Glutamatergic neuron (in vitro differentiated cells): Measurements from ENCODE around the gene FN1. TPM values are rescaled to one million over a fixed set of nuclear protein-coding genes. Genes with fewer than 3 reads are reported as not detected.

Source experiments
- DNase-seq: peaks from one replicate; pipeline ENCODE4 v3.0.0; 2022
- H3K27ac Mint-ChIP-seq: one replicate; pipeline ENCODE4 v1.8.0; 2020; ENCODE audit warnings: mild to moderate bottlenecking, mixed read lengths, inconsistent platforms; ENCODE audit not compliant: unreplicated experiment
- H3K27me3 Mint-ChIP-seq: one replicate; pipeline ENCODE4 v1.8.0; 2020; ENCODE audit warnings: mild to moderate bottlenecking, moderate library complexity, mixed read lengths, inconsistent platforms; ENCODE audit not compliant: unreplicated experiment
- H3K36me3 Mint-ChIP-seq: one replicate; pipeline ENCODE4 v1.8.0; 2020; ENCODE audit warnings: mild to moderate bottlenecking, mixed read lengths, inconsistent platforms; ENCODE audit not compliant: unreplicated experiment
- H3K4me1 Mint-ChIP-seq: one replicate; pipeline ENCODE4 v1.8.0; 2020; ENCODE audit warnings: mild to moderate bottlenecking, low read depth, mixed read lengths, inconsistent platforms; ENCODE audit not compliant: unreplicated experiment
- H3K4me3 Mint-ChIP-seq: one replicate; pipeline ENCODE4 v1.8.0; 2020; ENCODE audit warnings: mild to moderate bottlenecking, mixed read lengths, inconsistent platforms; ENCODE audit not compliant: unreplicated experiment
- H3K9me3 Mint-ChIP-seq: one replicate; pipeline ENCODE4 v1.8.0; 2020; ENCODE audit warnings: mild to moderate bottlenecking, moderate library complexity, mixed read lengths, inconsistent platforms; ENCODE audit not compliant: unreplicated experiment
- total RNA-seq: library from RNA; stranded (reverse); fragmentation: NEBNext Ultra II Directional; extraction: Animal tissue kit (Norgen Biotek cat#: 25700); gene quantifications from one replicate; pipeline ENCODE4 v1.2.1, GENCODE V29; 2021; ENCODE audit not compliant: unreplicated experiment
- TF ChIP-seq, protein P1 (sequence below): fragments of 200-600 bp; sonication (generic); IDR thresholded peaks from one replicate; pipeline ENCODE4 v1.5.0; 2021; ENCODE audit not compliant: partially characterized antibody, unreplicated experiment

The FN1 gene
- total RNA-seq, 1 donor from 2014 or later = 28.6 TPM

DNA sequence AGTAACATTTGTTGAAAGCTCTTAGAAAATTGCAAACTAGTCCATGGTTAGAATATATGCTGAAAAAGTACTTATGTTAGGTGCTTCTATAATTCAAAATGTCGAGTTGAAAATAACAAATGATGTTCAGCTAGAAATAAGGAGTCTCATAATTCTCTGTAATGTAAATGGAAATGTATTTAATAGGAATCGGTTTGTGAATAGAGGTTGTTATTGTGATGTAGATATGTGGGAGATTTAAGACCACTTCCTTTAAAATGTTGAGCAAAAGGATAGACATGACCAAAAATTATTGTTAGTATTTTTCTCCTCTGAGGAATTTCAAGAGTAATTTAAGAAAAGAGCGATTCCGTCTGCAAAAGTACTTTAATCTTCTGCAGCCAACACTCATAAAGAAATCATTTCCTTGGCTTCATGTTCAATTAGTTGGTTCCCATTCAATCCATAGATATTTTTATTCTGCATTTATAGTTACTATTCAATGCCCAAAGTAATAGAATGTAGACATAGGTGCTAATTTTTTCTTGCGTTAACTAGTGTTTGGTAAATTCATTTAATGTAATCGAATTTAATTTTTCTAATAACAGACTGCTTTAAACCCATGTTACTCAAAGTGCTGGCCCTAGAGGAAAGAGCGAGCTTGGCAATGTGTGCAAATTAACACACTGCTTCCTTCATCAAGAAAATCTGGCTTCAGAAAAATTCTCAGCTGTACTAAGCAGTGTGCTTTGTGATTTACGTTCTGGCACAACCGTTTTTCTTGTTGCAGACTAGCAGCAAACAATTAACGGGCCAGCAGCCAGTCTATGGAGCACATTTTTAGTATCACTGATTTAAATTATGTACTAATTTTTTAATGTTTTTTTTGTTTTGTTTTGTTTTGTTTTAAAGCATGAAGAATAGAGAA is 32.2 kb downstream of the FN1 start:
- Mint-ChIP-seq H3K27ac (no peak overlapping the region), H3K27me3 (no peaks in the 10 kb centered on the region), H3K9me3 (no peaks in the 10 kb centered on the region), H3K4me3 (no peak overlapping the region), H3K36me3 (no peaks in the 10 kb centered on the region), H3K4me1 (no peaks in the 10 kb centered on the region)
- TF ChIP-seq, protein P1, sequence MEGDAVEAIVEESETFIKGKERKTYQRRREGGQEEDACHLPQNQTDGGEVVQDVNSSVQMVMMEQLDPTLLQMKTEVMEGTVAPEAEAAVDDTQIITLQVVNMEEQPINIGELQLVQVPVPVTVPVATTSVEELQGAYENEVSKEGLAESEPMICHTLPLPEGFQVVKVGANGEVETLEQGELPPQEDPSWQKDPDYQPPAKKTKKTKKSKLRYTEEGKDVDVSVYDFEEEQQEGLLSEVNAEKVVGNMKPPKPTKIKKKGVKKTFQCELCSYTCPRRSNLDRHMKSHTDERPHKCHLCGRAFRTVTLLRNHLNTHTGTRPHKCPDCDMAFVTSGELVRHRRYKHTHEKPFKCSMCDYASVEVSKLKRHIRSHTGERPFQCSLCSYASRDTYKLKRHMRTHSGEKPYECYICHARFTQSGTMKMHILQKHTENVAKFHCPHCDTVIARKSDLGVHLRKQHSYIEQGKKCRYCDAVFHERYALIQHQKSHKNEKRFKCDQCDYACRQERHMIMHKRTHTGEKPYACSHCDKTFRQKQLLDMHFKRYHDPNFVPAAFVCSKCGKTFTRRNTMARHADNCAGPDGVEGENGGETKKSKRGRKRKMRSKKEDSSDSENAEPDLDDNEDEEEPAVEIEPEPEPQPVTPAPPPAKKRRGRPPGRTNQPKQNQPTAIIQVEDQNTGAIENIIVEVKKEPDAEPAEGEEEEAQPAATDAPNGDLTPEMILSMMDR = no peak
- no peak for DNase-seq

DNA sequence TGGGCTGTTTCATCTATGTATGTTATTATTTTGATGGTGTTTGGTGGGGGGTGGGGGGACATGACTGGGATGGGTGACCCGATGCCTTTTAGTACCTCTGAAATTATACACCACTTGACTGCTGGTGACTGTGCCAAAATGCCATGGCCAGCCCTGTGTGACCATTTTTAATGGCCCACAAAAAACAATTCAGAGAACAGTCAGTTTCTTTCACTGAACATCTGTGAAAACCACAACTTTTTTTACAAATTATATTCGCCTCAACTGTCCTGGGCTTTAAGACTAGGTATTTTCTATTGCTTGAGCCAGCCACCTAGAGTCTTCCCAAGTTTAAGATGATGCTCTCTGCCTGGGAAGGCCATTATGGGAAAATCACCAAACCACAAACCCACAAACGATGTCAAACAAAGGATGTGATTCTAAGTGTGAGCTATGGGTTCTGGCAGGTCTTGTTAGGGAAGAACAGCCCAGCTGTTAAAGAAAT is 33.9 kb downstream of the FN1 start:
- Mint-ChIP-seq H3K9me3 (no peaks in the 10 kb centered on the region), H3K4me1 (no peaks in the 10 kb centered on the region), H3K36me3 (no peaks in the 10 kb centered on the region), H3K4me3 (no peak overlapping the region), H3K27ac (no peak overlapping the region), H3K27me3 (no peaks in the 10 kb centered on the region)
- no peak for DNase-seq
- TF ChIP-seq, protein P1 = no peak

DNA sequence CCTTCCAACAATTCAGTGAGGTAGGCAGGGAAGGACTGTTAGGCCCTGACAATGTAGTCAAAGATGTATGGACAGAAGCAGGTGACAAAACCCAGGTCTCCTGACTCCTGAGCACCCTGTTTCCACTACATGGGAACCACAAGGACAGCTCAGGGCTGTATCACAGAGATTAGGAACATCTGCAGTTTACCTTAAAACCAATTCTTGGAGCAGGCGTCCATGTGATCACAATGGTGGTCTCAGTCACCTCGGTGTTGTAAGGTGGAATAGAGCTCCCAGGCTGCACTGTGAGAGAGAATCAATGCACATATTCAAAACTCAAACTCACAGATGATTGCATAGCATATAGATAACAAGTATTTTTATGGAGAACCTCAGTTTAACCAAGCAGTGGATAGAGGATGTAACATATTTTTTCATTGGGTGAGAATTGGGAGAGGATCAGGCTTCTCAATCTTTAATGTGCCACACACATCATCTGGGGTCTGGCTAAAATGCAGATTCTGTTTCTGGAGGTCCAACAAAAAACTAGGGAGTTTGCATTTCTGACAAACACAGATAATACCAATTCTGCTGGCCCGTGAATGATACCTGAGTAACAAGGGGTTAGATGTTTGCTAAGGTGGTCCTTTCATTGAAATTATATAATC is 36.7 kb downstream of the FN1 start:
- Mint-ChIP-seq H3K4me3 (no peak overlapping the region), H3K9me3 (no peaks in the 10 kb centered on the region), H3K27me3 (no peaks in the 10 kb centered on the region), H3K4me1 (no peaks in the 10 kb centered on the region), H3K27ac (no peak overlapping the region), H3K36me3 (no peaks in the 10 kb centered on the region)
- no peak for DNase-seq
- TF ChIP-seq, protein P1 = no peak

DNA sequence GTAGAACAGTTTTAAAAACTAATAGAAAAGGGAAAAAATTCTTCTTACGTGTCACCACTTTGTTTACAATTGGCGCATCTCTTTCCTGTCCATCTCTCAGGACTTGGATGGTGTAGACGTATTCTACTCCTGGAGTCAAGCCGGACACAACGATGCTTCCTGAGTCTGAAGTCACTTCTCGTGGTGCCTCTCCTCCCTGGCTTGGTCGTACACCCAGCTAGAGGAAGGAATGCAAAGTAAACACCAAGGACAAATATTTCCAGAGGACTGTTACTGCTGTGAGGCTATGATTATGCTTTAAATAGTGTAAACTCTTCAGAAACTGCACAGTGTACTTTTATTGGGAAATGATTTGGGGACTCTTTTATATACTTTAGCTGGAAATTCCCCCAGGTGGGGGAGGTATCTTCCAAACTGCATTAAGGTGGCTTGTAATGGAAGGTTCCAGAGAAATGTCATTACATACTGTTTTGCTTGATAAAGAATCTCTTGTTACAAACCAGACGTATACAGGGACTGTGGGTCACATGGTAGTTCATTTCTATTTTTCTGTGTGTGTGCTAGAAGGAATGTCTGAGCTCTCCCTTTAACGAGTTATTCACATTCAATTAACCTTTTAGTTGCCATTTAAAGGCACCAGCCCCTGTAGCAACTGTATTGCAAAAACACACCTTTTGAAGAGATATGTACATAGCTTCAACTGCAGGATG is 38.1 kb downstream of the FN1 start:
- H3K27me3 Mint-ChIP-seq = no peaks in the 10 kb centered on the region
- H3K9me3 Mint-ChIP-seq = no peaks in the 10 kb centered on the region
- peaks cover under 1% of the 10 kb centered on the region for H3K36me3 Mint-ChIP-seq
- no peaks in the 10 kb centered on the region for H3K4me1 Mint-ChIP-seq
- no peak for DNase-seq
- TF ChIP-seq, protein P1 = no peak
- no peak overlapping the region for H3K4me3 Mint-ChIP-seq
- H3K27ac Mint-ChIP-seq = no peak overlapping the region
